Measurements from ENCODE around the gene WDPCP. TPM values are rescaled to one million over a fixed set of nuclear protein-coding genes. Genes with fewer than 3 reads are reported as not detected.
A peak's percentile ranks its signal among the peaks of the same experiment; 100 is the strongest.

WDPCP gene
- total RNA-seq, 2 donors from 2014 or later = 11.8 to 25.1 TPM

DNA sequence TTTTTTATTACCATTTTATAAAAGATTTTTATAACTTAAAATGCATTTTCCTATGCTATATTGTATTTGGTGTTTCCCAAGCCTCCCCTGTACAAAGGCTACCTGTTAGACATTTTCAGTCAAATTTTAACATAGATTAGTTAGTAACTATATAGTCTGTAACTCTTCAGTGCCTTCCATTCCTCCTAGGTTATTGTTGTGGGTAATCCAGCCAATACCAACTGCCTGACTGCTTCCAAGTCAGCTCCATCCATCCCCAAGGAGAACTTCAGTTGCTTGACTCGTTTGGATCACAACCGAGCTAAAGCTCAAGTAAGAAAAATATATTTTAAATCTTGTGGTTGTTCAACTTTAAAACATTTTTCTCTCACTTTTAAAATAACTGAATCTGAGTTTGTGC lies 10.7 kb upstream of the WDPCP start:
- H3K9me3 ChIP-seq (ENCODE audit: control insufficient read depth, low read length) = no peaks in the 10 kb centered on the region
- no peak overlapping the region for H3K4me3 ChIP-seq (ENCODE audit: low read length)
- no peak for DNase-seq
- H3K27ac ChIP-seq (ENCODE audit: low read depth, low read length) = no peak overlapping the region
- no peak overlapping the region for H3K4me3 Mint-ChIP-seq
- no peaks in the 10 kb centered on the region for H3K27me3 Mint-ChIP-seq (ENCODE audit: insufficient read depth)
- H3K4me1 ChIP-seq (ENCODE audit: control insufficient read depth, insufficient read depth, low read length) = peaks cover 7% of the 10 kb centered on the region
- no peaks in the 10 kb centered on the region for H3K9me3 Mint-ChIP-seq
- no CpG with 5 or more reads among the region's 2 CpGs for WGBS, 2 experiments (ENCODE audit: insufficient coverage in 1 of 2, insufficient read length in 1 of 2)
- no peak overlapping the region for H3K9ac ChIP-seq (ENCODE audit: extremely low read depth, low read length, poor library complexity, severe bottlenecking)
- H3K36me3 ChIP-seq (ENCODE audit: control insufficient read depth, insufficient read depth, low read length) = peaks cover 72% of the 10 kb centered on the region
- TF ChIP-seq, protein P1, sequence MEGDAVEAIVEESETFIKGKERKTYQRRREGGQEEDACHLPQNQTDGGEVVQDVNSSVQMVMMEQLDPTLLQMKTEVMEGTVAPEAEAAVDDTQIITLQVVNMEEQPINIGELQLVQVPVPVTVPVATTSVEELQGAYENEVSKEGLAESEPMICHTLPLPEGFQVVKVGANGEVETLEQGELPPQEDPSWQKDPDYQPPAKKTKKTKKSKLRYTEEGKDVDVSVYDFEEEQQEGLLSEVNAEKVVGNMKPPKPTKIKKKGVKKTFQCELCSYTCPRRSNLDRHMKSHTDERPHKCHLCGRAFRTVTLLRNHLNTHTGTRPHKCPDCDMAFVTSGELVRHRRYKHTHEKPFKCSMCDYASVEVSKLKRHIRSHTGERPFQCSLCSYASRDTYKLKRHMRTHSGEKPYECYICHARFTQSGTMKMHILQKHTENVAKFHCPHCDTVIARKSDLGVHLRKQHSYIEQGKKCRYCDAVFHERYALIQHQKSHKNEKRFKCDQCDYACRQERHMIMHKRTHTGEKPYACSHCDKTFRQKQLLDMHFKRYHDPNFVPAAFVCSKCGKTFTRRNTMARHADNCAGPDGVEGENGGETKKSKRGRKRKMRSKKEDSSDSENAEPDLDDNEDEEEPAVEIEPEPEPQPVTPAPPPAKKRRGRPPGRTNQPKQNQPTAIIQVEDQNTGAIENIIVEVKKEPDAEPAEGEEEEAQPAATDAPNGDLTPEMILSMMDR (conservative IDR thresholded peaks at IDR 0.05) = no peak
- H3K27me3 ChIP-seq (ENCODE audit: control insufficient read depth, insufficient read depth, low read length, poor library complexity, severe bottlenecking) = no peaks in the 10 kb centered on the region
- peaks cover 54% of the 10 kb centered on the region for H3K36me3 Mint-ChIP-seq (ENCODE audit: low read depth)
- peaks cover 16% of the 10 kb centered on the region for H3K4me1 Mint-ChIP-seq
- no peak overlapping the region for H3K27ac Mint-ChIP-seq

DNA sequence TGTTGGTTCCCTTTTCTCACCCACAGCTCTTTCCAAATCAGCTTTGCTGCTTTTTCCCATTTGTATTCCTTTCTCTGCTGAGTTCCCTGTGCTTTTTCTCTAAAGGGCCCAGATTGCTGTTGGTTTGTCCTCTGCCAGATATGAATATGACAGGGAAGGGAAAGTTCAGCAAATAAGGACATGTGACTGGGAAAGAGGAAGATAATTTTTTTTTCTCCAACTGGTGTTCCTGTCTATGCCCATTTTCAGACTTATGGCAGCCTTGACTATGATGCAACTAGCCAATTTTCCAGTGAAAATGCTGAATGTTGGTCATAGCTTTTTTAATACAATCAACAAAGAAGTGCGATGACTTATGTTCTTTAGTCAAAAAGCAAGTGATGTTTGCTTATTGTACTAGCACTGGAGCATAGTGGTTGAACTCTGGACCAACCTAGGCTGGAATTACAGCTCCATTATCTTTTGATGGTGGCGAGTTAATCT lies 8.2 kb upstream of the WDPCP start:
- Mint-ChIP-seq H3K4me3 (no peak overlapping the region), H3K27me3 (ENCODE audit: insufficient read depth) (no peaks in the 10 kb centered on the region), H3K36me3 (ENCODE audit: low read depth) (peaks cover 36% of the 10 kb centered on the region), H3K4me1 (peaks cover 13% of the 10 kb centered on the region), H3K9me3 (no peaks in the 10 kb centered on the region), H3K27ac (no peak overlapping the region)
- Histone ChIP-seq H3K27me3 (ENCODE audit: control insufficient read depth, insufficient read depth, low read length, poor library complexity, severe bottlenecking) (no peaks in the 10 kb centered on the region), H3K4me1 (ENCODE audit: control insufficient read depth, insufficient read depth, low read length) (peaks cover 7% of the 10 kb centered on the region), H3K9me3 (ENCODE audit: control insufficient read depth, low read length) (no peaks in the 10 kb centered on the region), H3K4me3 (ENCODE audit: low read length) (no peak overlapping the region), H3K27ac (ENCODE audit: low read depth, low read length) (no peak overlapping the region), H3K36me3 (ENCODE audit: control insufficient read depth, insufficient read depth, low read length) (peaks cover 66% of the 10 kb centered on the region), H3K9ac (ENCODE audit: extremely low read depth, low read length, poor library complexity, severe bottlenecking) (no peak overlapping the region)
- no peak for DNase-seq
- WGBS, 2 experiments (ENCODE audit: insufficient coverage in 1 of 2, insufficient read length in 1 of 2) = 89 to 100% methylated on average over 1 of the region's 2 CpGs
- TF ChIP-seq, protein P1 (conservative IDR thresholded peaks at IDR 0.05) = no peak

DNA sequence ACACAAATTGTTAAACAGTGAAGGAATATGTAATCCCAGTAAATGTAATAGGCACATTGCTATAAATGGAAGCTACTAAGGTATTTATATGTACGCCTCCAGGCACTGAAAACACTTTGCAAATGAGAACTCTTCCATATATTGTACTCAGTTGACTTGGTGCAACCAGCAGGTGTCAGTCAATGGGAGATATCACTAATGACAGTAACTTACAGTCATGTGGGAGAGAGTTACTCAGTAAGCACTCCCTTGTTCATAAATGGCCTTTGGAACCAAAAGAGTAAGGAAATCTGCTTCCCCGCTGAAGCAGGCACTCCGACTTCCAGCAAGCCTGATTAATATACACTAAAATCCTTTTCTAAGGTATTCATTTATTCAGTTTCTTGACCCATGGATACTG lies 6.4 kb upstream of the WDPCP start:
- TF ChIP-seq, protein P1 (conservative IDR thresholded peaks at IDR 0.05) = peak; percentile 52
- Mint-ChIP-seq H3K36me3 (ENCODE audit: low read depth) (peaks cover 38% of the 10 kb centered on the region), H3K27ac (no peak overlapping the region), H3K4me1 (peaks cover 12% of the 10 kb centered on the region), H3K9me3 (no peaks in the 10 kb centered on the region), H3K27me3 (ENCODE audit: insufficient read depth) (no peaks in the 10 kb centered on the region), H3K4me3 (no peak overlapping the region)
- Histone ChIP-seq H3K36me3 (ENCODE audit: control insufficient read depth, insufficient read depth, low read length) (peaks cover 67% of the 10 kb centered on the region), H3K27ac (ENCODE audit: low read depth, low read length) (no peak overlapping the region), H3K9me3 (ENCODE audit: control insufficient read depth, low read length) (no peaks in the 10 kb centered on the region), H3K4me1 (ENCODE audit: control insufficient read depth, insufficient read depth, low read length) (peaks cover 10% of the 10 kb centered on the region), H3K9ac (ENCODE audit: extremely low read depth, low read length, poor library complexity, severe bottlenecking) (no peak overlapping the region), H3K4me3 (ENCODE audit: low read length) (no peak overlapping the region), H3K27me3 (ENCODE audit: control insufficient read depth, insufficient read depth, low read length, poor library complexity, severe bottlenecking) (no peaks in the 10 kb centered on the region)
- DNase-seq = no peak
- 93 to 100% methylated on average over 3 of the region's 3 CpGs for WGBS, 2 experiments (ENCODE audit: insufficient coverage in 1 of 2, insufficient read length in 1 of 2)

Measured in endodermal cell (in vitro differentiated cells).